Hematopoietic multipotent progenitor cell (in vitro differentiated cells): ENCODE measurements around the gene OLFML2B. TPM values are rescaled to one million over a fixed set of nuclear protein-coding genes. Genes with fewer than 3 reads are reported as not detected.

Experiments
- DNase-seq, 3 donors: peaks; one replicate each; pipeline ENCODE4 v3.0.0-alpha.2; 2011 to 2015; ENCODE audit warnings: low read depth in 2 of 3, low spot score in 2 of 3
- total RNA-seq: library from RNA; depleted of rRNA; stranded (reverse); fragments of >200 nt; gene quantifications from one replicate; pipeline ENCODE4 v1.2.3, GENCODE V29; 2012

OLFML2B gene
- total RNA-seq, 1 donor: 1.1 TPM

- DNase-seq: no peak
These were observed 14.0 kb downstream of the OLFML2B start for GRCh38 chr1:162009501-162010174.

- no peak for DNase-seq
These were observed 14.9 kb downstream of the OLFML2B start for GRCh38 chr1:162008799-162009198.

GRCh38 chr1:162007466-162007865 is 16.2 kb downstream of the OLFML2B start:
- DNase-seq: no peak

- DNase-seq: no peak
These were observed 17.6 kb downstream of the OLFML2B start for GRCh38 chr1:162006081-162006480.

GRCh38 chr1:162004441-162004950 is 19.2 kb downstream of the OLFML2B start:
- DNase-seq: peak in 1 of 3 donors; percentile 57

GRCh38 chr1:162003830-162004215 is 19.8 kb downstream of the OLFML2B start:
- peak in 2 of 3 donors; percentile 61 to 87 for DNase-seq

GRCh38 chr1:162003061-162003829 is 20.4 kb downstream of the OLFML2B start:
- DNase-seq: no peak

- no peak for DNase-seq
These were observed 23.6 kb downstream of the OLFML2B start for GRCh38 chr1:162000053-162000420.

GRCh38 chr1:161999301-162000052 is 24.2 kb downstream of the OLFML2B start:
- DNase-seq: no peak

GRCh38 chr1:161998811-161999210 is 24.9 kb downstream of the OLFML2B start:
- no peak for DNase-seq

- DNase-seq: no peak
These were observed 26.5 kb downstream of the OLFML2B start for GRCh38 chr1:161997152-161997551.

GRCh38 chr1:161994175-161994668 is 29.4 kb downstream of the OLFML2B start:
- DNase-seq: no peak

- no peak for DNase-seq
These were observed 30.1 kb downstream of the OLFML2B start for GRCh38 chr1:161993576-161993975.

GRCh38 chr1:161989786-161990185 is 33.9 kb downstream of the OLFML2B start:
- DNase-seq: no peak

- no peak for DNase-seq
These were observed 34.6 kb downstream of the OLFML2B start for GRCh38 chr1:161989108-161989507.

GRCh38 chr1:161988413-161988812 is 35.3 kb downstream of the OLFML2B start:
- no peak for DNase-seq

- no peak for DNase-seq
These were observed 35.8 kb downstream of the OLFML2B start for GRCh38 chr1:161987872-161988271.

- DNase-seq: no peak
These were observed 36.4 kb downstream of the OLFML2B start for GRCh38 chr1:161987303-161987702.

- DNase-seq: no peak
These were observed 37.3 kb downstream of the OLFML2B start for GRCh38 chr1:161986328-161986727.

- no peak for DNase-seq
These were observed 38.3 kb downstream of the OLFML2B start for GRCh38 chr1:161985301-161985822.

- DNase-seq: no peak
These were observed 39.9 kb downstream of the OLFML2B start for GRCh38 chr1:161983725-161984124.
